Choroid plexus epithelial cell (primary cell): ENCODE results near the gene AURKB.
A peak's percentile ranks its signal among the peaks of the same experiment; 100 is the strongest.

ENCODE experiments used
- DNase-seq: peaks from one replicate; pipeline ENCODE4 v3.0.0-alpha.2; 2010; ENCODE audit warnings: low read depth
- H3K4me3 ChIP-seq: 2 replicates; pipeline ENCODE4 v1.5.1; 2011; ENCODE audit warnings: low read depth, mild to moderate bottlenecking, control low read depth, low read length, moderate library complexity
- CTCF ChIP-seq: conservative IDR thresholded peaks from 2 replicates; pipeline ENCODE4 v1.5.1; 2011; ENCODE audit warnings: low read depth, mild to moderate bottlenecking, control low read depth, inconsistent platforms, low read length, moderate library complexity

Gene AURKB

GRCh38 chr17:8235676-8236075, 25.3 kb upstream of the AURKB start:
- no peak for DNase-seq
- no peak overlapping the region for H3K4me3 ChIP-seq
- no peak for TF ChIP-seq CTCF

GRCh38 chr17:8234361-8235270, 24.2 kb upstream of the AURKB start:
- no peak for TF ChIP-seq CTCF
- no peak for DNase-seq
- no peak overlapping the region for H3K4me3 ChIP-seq

- no peak for TF ChIP-seq CTCF
- no peak for DNase-seq
- H3K4me3 ChIP-seq: no peak overlapping the region
Measured at GRCh38 chr17:8231701-8232100, 21.3 kb upstream of the AURKB start.

DNA sequence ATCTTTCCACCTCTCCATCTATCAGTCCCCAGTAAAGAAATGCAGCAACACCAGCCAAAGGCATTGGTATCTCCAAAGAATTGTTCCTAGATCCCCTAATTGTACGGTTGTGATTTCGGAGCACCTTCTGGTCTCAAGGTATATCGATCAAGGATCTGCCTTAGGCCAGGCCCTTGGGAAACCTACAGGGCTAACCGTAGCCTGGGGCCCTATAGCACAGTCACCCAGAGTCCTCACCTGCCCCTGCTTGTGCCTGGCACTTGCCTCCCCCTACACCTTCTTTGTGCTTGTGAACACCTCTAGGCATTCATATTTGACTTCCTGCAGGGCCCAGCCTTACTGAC, 16.8 kb upstream of the AURKB start:
- peak overlapping the region; percentile 25 for H3K4me3 ChIP-seq
- no peak for DNase-seq
- no peak for TF ChIP-seq CTCF

GRCh38 chr17:8226536-8227237, 16.3 kb upstream of the AURKB start:
- TF ChIP-seq CTCF: no peak
- DNase-seq: peak; percentile 97
- peak overlapping the region; percentile 54 for H3K4me3 ChIP-seq

- no peak for TF ChIP-seq CTCF
- peak overlapping the region; percentile 54 for H3K4me3 ChIP-seq
- peak; percentile 85 for DNase-seq
Measured at GRCh38 chr17:8225813-8226535, 15.6 kb upstream of the AURKB start.
